CD14-positive monocyte (primary cell): ENCODE results near the gene ZDHHC14. TPM values are rescaled to one million over a fixed set of nuclear protein-coding genes. Genes with fewer than 3 reads are reported as not detected.

Source experiments
- DNase-seq, 3 donors: peaks; one replicate each; pipeline ENCODE4 v3.0.0-alpha.2; 2011 to 2022
- H2AFZ ChIP-seq: 2 replicates; pipeline ENCODE4 v1.6.0; 2012; ENCODE audit warnings: mild to moderate bottlenecking, low read depth, low read length, inconsistent platforms; ENCODE audit not compliant: insufficient read depth, poor library complexity, severe bottlenecking
- H3K27ac ChIP-seq, 2 donors: 1 replicate in 1 of 2; 2 replicates in 1 of 2; pipeline ENCODE4 v1.5.1; 2012 to 2013; ENCODE audit warnings: low read length in 2 of 2, control low read depth in 1 of 2, inconsistent platforms in 1 of 2, low read depth in 1 of 2, mild to moderate bottlenecking in 1 of 2
- H3K27me3 ChIP-seq, 2 donors: one replicate each; pipeline versions ENCODE4 v1.6.0 to v1.6.1; 2011 to 2013; ENCODE audit warnings: low read length in 2 of 2; ENCODE audit not compliant: control insufficient read depth in 2 of 2, insufficient read depth in 2 of 2
- H3K36me3 ChIP-seq, 2 donors: replicated peaks in 1 of 2; 1 replicate in 1 of 2; 2 replicates in 1 of 2; pipeline versions ENCODE4 v1.5.1 to v1.6.1; 2012 to 2013; ENCODE audit warnings: low read length in 2 of 2, control low read depth in 1 of 2, inconsistent platforms in 1 of 2, mild to moderate bottlenecking in 1 of 2; ENCODE audit not compliant: insufficient read depth in 2 of 2, control insufficient read depth in 1 of 2
- H3K4me1 ChIP-seq, 2 donors: 1 replicate in 1 of 2; 2 replicates in 1 of 2; pipeline versions ENCODE4 v1.5.1 to v1.6.1; 2012 to 2013; ENCODE audit warnings: low read length in 2 of 2, control low read depth in 1 of 2, inconsistent platforms in 1 of 2, mild to moderate bottlenecking in 1 of 2, moderate library complexity in 1 of 2; ENCODE audit not compliant: insufficient read depth in 2 of 2, control insufficient read depth in 1 of 2
- H3K4me2 ChIP-seq: replicated peaks from 2 replicates; pipeline ENCODE3; 2012; ENCODE audit warnings: low read length, moderate library complexity, mild to moderate bottlenecking; ENCODE audit not compliant: poor library complexity, severe bottlenecking; ENCODE audit errors: extremely low read depth
- H3K4me3 ChIP-seq, 3 experiments: fragments of 200-600 bp in 1 of 3; sonication (generic) in 1 of 3; replicated peaks in 1 of 3; 1 replicate in 2 of 3; 2 replicates in 1 of 3; pipeline ENCODE4 v1.5.1; 2011 to 2013; ENCODE audit warnings: low read length in 3 of 3, mild to moderate bottlenecking in 3 of 3, control low read depth in 2 of 3, low read depth in 2 of 3, inconsistent platforms in 1 of 3, moderate library complexity in 1 of 3
- H3K79me2 ChIP-seq: 2 replicates; pipeline ENCODE4 v1.6.0; 2012; ENCODE audit warnings: mild to moderate bottlenecking, control low read depth, inconsistent platforms, low read length, moderate library complexity; ENCODE audit not compliant: insufficient read depth
- H3K9ac ChIP-seq: 2 replicates; pipeline ENCODE4 v1.6.0; 2017; ENCODE audit warnings: low read length, mild to moderate bottlenecking; ENCODE audit not compliant: insufficient read depth, poor library complexity, severe bottlenecking
- H3K9me3 ChIP-seq, 2 donors: replicated peaks in 1 of 2; 1 replicate in 1 of 2; 2 replicates in 1 of 2; pipeline versions ENCODE4 v1.5.1 to v1.6.1; 2012 to 2013; ENCODE audit warnings: low read length in 2 of 2, control low read depth in 1 of 2; ENCODE audit not compliant: control insufficient read depth in 1 of 2, insufficient read depth in 1 of 2
- H4K20me1 ChIP-seq: 2 replicates; pipeline ENCODE4 v1.6.0; 2012; ENCODE audit warnings: mild to moderate bottlenecking, low read length, control low read depth, moderate library complexity; ENCODE audit not compliant: insufficient read depth
- H3K27ac Mint-ChIP-seq, 7 donors: one replicate each; pipeline ENCODE4 v1.8.0; 2020; ENCODE audit warnings: mild to moderate bottlenecking in 7 of 7, mixed read lengths in 7 of 7, moderate library complexity in 6 of 7, inconsistent platforms in 2 of 7
- H3K27me3 Mint-ChIP-seq, 3 donors: one replicate each; pipeline ENCODE4 v1.8.0; 2021 to 2022; ENCODE audit warnings: low read depth in 3 of 3, mild to moderate bottlenecking in 3 of 3, mixed read lengths in 3 of 3, moderate library complexity in 3 of 3, inconsistent platforms in 1 of 3
- H3K36me3 Mint-ChIP-seq, 2 donors: one replicate each; pipeline ENCODE4 v1.8.0; 2020; ENCODE audit warnings: mixed read lengths in 2 of 2, inconsistent platforms in 1 of 2, mild to moderate bottlenecking in 1 of 2
- H3K4me1 Mint-ChIP-seq: one replicate; pipeline ENCODE4 v1.8.0; 2020; ENCODE audit warnings: mild to moderate bottlenecking, mixed read lengths
- H3K4me3 Mint-ChIP-seq, 2 donors: one replicate each; pipeline ENCODE4 v1.8.0; 2020; ENCODE audit warnings: mild to moderate bottlenecking in 2 of 2, mixed read lengths in 2 of 2, moderate library complexity in 1 of 2
- H3K9me3 Mint-ChIP-seq, 7 donors: one replicate each; pipeline ENCODE4 v1.8.0; 2020 to 2022; ENCODE audit warnings: mixed read lengths in 7 of 7, mild to moderate bottlenecking in 6 of 7, moderate library complexity in 6 of 7, inconsistent platforms in 2 of 7
- CTCF ChIP-seq: fragments of 200-600 bp; IDR thresholded peaks from one replicate; pipeline ENCODE4 v1.8.0; 2022; ENCODE audit warnings: antibody characterized with exemption, mild to moderate bottlenecking
- WGBS: methylation state at CpG from one replicate; pipeline ENCODE4 v1.1.5; 2013; ENCODE audit warnings: missing lambda C conversion rate; ENCODE audit not compliant: insufficient coverage; 5-methylcytosine and 5-hydroxymethylcytosine counted together
- intact Hi-C, 2 donors: fragments of 100-400 bp; cut with micrococcal nuclease; formaldehyde crosslinking; loops; one replicate each; pipeline versions ENCODE4 v1.15.0 to v1.15.1; 2023
- polyA plus RNA-seq, 3 donors: library from polyadenylated mRNA; depleted of rRNA in 1 of 3; unstranded in 2 of 3; stranded (reverse) in 1 of 3; fragments of 300-500 nt in 2 of 3; fragments of >200 nt in 1 of 3; fragmentation: Illumina TruSeq in 2 of 3; gene quantifications; 1 replicate in 2 of 3; 2 replicates in 1 of 3; pipeline ENCODE4 v1.2.3, GENCODE V29; 2012 to 2021

Gene ZDHHC14
- polyA plus RNA-seq, 3 donors = 0.30 to 1.7 (median 0.93) TPM

GRCh38 chr6:157469378-157469777 lies 88.4 kb downstream of the ZDHHC14 start:
- no peak overlapping the region for H3K27ac ChIP-seq
- no peak overlapping the region for H3K4me3 ChIP-seq
- H3K79me2 ChIP-seq = no peaks in the 10 kb centered on the region
- no peaks in the 10 kb centered on the region for H4K20me1 ChIP-seq
- Mint-ChIP-seq H3K4me3 (no peak overlapping the region), H3K4me1 (peaks cover 9% of the 10 kb centered on the region), H3K9me3 (no peaks in the 10 kb centered on the region), H3K27me3 (peaks cover 0 to 2% (median 0%) of the 10 kb centered on the region in 3 donors), H3K36me3 (peaks cover 0 to 2% of the 10 kb centered on the region in 2 donors), H3K27ac (peak overlapping the region in 2 of 7 donors; percentile 20 to 72)
- no peaks in the 10 kb centered on the region for H3K27me3 ChIP-seq
- no peaks in the 10 kb centered on the region for H3K36me3 ChIP-seq
- intact Hi-C loops = no loop called here
- DNase-seq = no peak
- H3K4me1 ChIP-seq = peaks cover 6 to 8% of the 10 kb centered on the region in 2 donors
- TF ChIP-seq CTCF = no peak
- H2AFZ ChIP-seq = no peak overlapping the region
- 44% methylated on average over 3 of the region's 5 CpGs for WGBS
- H3K9ac ChIP-seq = no peak overlapping the region
- H3K4me2 ChIP-seq = no peak overlapping the region
- no peaks in the 10 kb centered on the region for H3K9me3 ChIP-seq

GRCh38 chr6:157471077-157471686 lies 90.2 kb downstream of the ZDHHC14 start:
- Histone ChIP-seq H2AFZ (no peak overlapping the region), H3K9me3 (no peaks in the 10 kb centered on the region), H3K79me2 (no peaks in the 10 kb centered on the region), H3K9ac (no peak overlapping the region), H3K27me3 (no peaks in the 10 kb centered on the region), H3K4me1 (peaks cover 6 to 8% of the 10 kb centered on the region in 2 donors), H4K20me1 (no peaks in the 10 kb centered on the region), H3K4me3 (no peak overlapping the region), H3K36me3 (no peaks in the 10 kb centered on the region), H3K27ac (no peak overlapping the region), H3K4me2 (no peak overlapping the region)
- WGBS = 98% methylated on average over 24 of the region's 24 CpGs
- H3K27ac Mint-ChIP-seq = peak overlapping the region in 1 of 7 donors; percentile 11
- peaks cover 0 to 2% of the 10 kb centered on the region in 2 donors for H3K36me3 Mint-ChIP-seq
- DNase-seq = no peak
- H3K27me3 Mint-ChIP-seq = peaks cover 0 to 2% (median 0%) of the 10 kb centered on the region in 3 donors
- TF ChIP-seq CTCF = no peak
- no peak overlapping the region for H3K4me3 Mint-ChIP-seq
- intact Hi-C loops = no loop called here
- H3K9me3 Mint-ChIP-seq = no peaks in the 10 kb centered on the region
- H3K4me1 Mint-ChIP-seq = peaks cover 12% of the 10 kb centered on the region
